HepG2 (cell line): ENCODE measurements around the gene ABI3. TPM values are rescaled to one million over a fixed set of nuclear protein-coding genes. Genes with fewer than 3 reads are reported as not detected.

ENCODE experiments used
- AKNA ChIP-seq: sonication (generic); formaldehyde crosslinking; IDR thresholded peaks from 2 replicates; pipeline ENCODE4 v1.4.0; 2020; ENCODE audit warnings: missing genetic modification reagents, borderline replicate concordance
- BRD4 ChIP-seq: sonication (generic); formaldehyde crosslinking; IDR thresholded peaks from 2 replicates; pipeline ENCODE4 v1.4.0; 2020; ENCODE audit warnings: missing genetic modification reagents
- EHMT2 ChIP-seq: fragments of 200-600 bp; sonication (generic); IDR thresholded peaks from 2 replicates; pipeline ENCODE4 v1.7.0; 2017; ENCODE audit warnings: antibody characterized with exemption, low read depth, low read length, borderline replicate concordance
- GMEB1 ChIP-seq: sonication (generic); formaldehyde crosslinking; IDR thresholded peaks from 2 replicates; pipeline ENCODE4 v1.5.1; 2020; ENCODE audit warnings: missing genetic modification reagents, mild to moderate bottlenecking, borderline replicate concordance
- HNF4G ChIP-seq, 2 experiments: sonication (generic) in 1 of 2; formaldehyde crosslinking in 1 of 2; IDR thresholded peaks; 2 replicates each; pipeline versions ENCODE4 v1.4.0 to v1.6.1; 2011 to 2020; ENCODE audit warnings: borderline replicate concordance in 2 of 2, low read depth in 2 of 2, mild to moderate bottlenecking in 2 of 2, low read length in 1 of 2, missing genetic modification reagents in 1 of 2, moderate library complexity in 1 of 2
- NR0B2 ChIP-seq: sonication (generic); formaldehyde crosslinking; IDR thresholded peaks from 2 replicates; pipeline ENCODE4 v1.4.0; 2020; ENCODE audit warnings: mild to moderate bottlenecking, missing genetic modification reagents
- POGZ ChIP-seq: sonication (generic); formaldehyde crosslinking; IDR thresholded peaks from 2 replicates; pipeline ENCODE4 v1.4.0; 2020; ENCODE audit warnings: mild to moderate bottlenecking, missing genetic modification reagents
- REL ChIP-seq: sonication (generic); formaldehyde crosslinking; conservative IDR thresholded peaks from 2 replicates; pipeline ENCODE4 v1.8.0; 2022; ENCODE audit warnings: mild to moderate bottlenecking, missing genetic modification reagents, moderate library complexity
- SALL1 ChIP-seq: sonication (generic); formaldehyde crosslinking; IDR thresholded peaks from 2 replicates; pipeline ENCODE4 v1.8.0; 2022; ENCODE audit warnings: mild to moderate bottlenecking, missing genetic modification reagents
- SP2 ChIP-seq: sonication (generic); formaldehyde crosslinking; IDR thresholded peaks from 2 replicates; pipeline ENCODE4 v1.5.1; 2020; ENCODE audit warnings: mild to moderate bottlenecking, missing genetic modification reagents
- ZBTB42 ChIP-seq: sonication (generic); formaldehyde crosslinking; IDR thresholded peaks from 2 replicates; pipeline ENCODE4 v1.5.0; 2020; ENCODE audit warnings: mild to moderate bottlenecking, missing genetic modification reagents
- ZNF274 ChIP-seq: sonication (generic); formaldehyde crosslinking; IDR thresholded peaks from 2 replicates; pipeline ENCODE4 v1.5.1; 2020; ENCODE audit warnings: mild to moderate bottlenecking, missing genetic modification reagents
- ZNF337 ChIP-seq: sonication (generic); formaldehyde crosslinking; IDR thresholded peaks from 2 replicates; pipeline ENCODE4 v1.5.1; 2020; ENCODE audit warnings: missing genetic modification reagents, low read depth, mild to moderate bottlenecking, borderline replicate concordance
- ZNF724P ChIP-seq: sonication (generic); formaldehyde crosslinking; IDR thresholded peaks from 2 replicates; pipeline ENCODE4 v1.8.0; 2022; ENCODE audit warnings: missing genetic modification reagents, borderline replicate concordance
- ZNF782 ChIP-seq: sonication (generic); formaldehyde crosslinking; IDR thresholded peaks from 2 replicates; pipeline ENCODE4 v1.4.0; 2020; ENCODE audit warnings: missing genetic modification reagents, mild to moderate bottlenecking, borderline replicate concordance
- ZNF788 ChIP-seq: sonication (generic); formaldehyde crosslinking; IDR thresholded peaks from 2 replicates; pipeline ENCODE4 v1.5.0; 2020; ENCODE audit warnings: mild to moderate bottlenecking, missing genetic modification reagents, borderline replicate concordance
- ZXDC ChIP-seq: sonication (generic); formaldehyde crosslinking; IDR thresholded peaks from 2 replicates; pipeline ENCODE4 v1.5.0; 2020; ENCODE audit warnings: mild to moderate bottlenecking, missing genetic modification reagents
- polyA plus RNA-seq, 8 experiments: library from polyadenylated mRNA; depleted of rRNA in 3 of 8; stranded (reverse) in 7 of 8; unstranded in 1 of 8; fragments of >200 nt; fragmentation: Illumina TruSeq in 4 of 8; extraction: Trizol in 4 of 8; gene quantifications; 2 replicates each; pipeline versions ENCODE4 v1.2.1 to v1.2.3, GENCODE V29; 2011 to 2016; ENCODE audit warnings: low read depth in 4 of 8, missing spikeins in 1 of 8, mixed read lengths in 1 of 8; ENCODE audit not compliant: insufficient read depth in 1 of 8
- total RNA-seq, 5 experiments: library from RNA; depleted of rRNA; stranded (reverse); fragments of >200 nt; fragmentation: Illumina TruSeq; extraction: Trizol; gene quantifications; 2 replicates each; pipeline ENCODE4 v1.2.3, GENCODE V29; 2016; ENCODE audit warnings: low read depth in 1 of 5

ABI3 gene
- total and polyA plus RNA-seq, 2 of the 13 experiments (the other 11 are each of a cell fraction or from before 2014, with no cell fraction given) = not detected

- no peak for TF ChIP-seq ZXDC
- no peak for TF ChIP-seq EHMT2
- TF ChIP-seq ZNF337 (CRISPR knock-in tag) = no peak
- TF ChIP-seq ZNF788 = no peak
- 0 out of 2 replicates have a peak, but pooled peaks have one; percentile 42 for TF ChIP-seq ZBTB42 (CRISPR knock-in tag)
- no peak for TF ChIP-seq BRD4
- peak; percentile 48; the same call in 1 of the 2 replicates for TF ChIP-seq GMEB1 (CRISPR knock-in tag)
- TF ChIP-seq ZNF782 (CRISPR knock-in tag) = no peak
- TF ChIP-seq HNF4G (IDR thresholded peaks at IDR 0.05; ENCODE audit: borderline replicate concordance, low read depth, low read length) = no peak
- TF ChIP-seq HNF4G (CRISPR knock-in tag; IDR thresholded peaks at IDR 0.05; ENCODE audit: borderline replicate concordance, low read depth) = no peak
- TF ChIP-seq NR0B2 (CRISPR knock-in tag) = 0 out of 2 replicates have a peak, but pooled peaks have one; percentile 35
- TF ChIP-seq REL (CRISPR knock-in tag) = no peak
- TF ChIP-seq AKNA = no peak
- peak; percentile 53; the same call in 1 of the 2 replicates for TF ChIP-seq SALL1
- peak; percentile 16; the same call in 1 of the 2 replicates for TF ChIP-seq SP2
- 0 out of 2 replicates have a peak, but pooled peaks have one; percentile 48 for TF ChIP-seq ZNF274 (CRISPR knock-in tag)
- no peak for TF ChIP-seq ZNF724P (CRISPR knock-in tag)
- TF ChIP-seq POGZ (CRISPR knock-in tag) = peak; percentile 37; the same call in 1 of the 2 replicates
These were observed 20.4 kb downstream of the ABI3 start, which contains the start of gene PHOSPHO1 (continued) for GRCh38 chr17:49230636-49231562.
